GM23338 (cell line): ENCODE results near the gene ANO4.

Experiments used
- CREB1 ChIP-seq: fragments of 250-450 bp; sonication (Bioruptor Pico); IDR thresholded peaks from 2 replicates; pipeline ENCODE4 v1.5.0; 2020; ENCODE audit warnings: low read depth, mild to moderate bottlenecking, moderate library complexity
- CTCF ChIP-seq, 2 experiments: fragments of 200-600 bp in 1 of 2; sonication (generic) in 1 of 2; conservative IDR thresholded peaks; 2 replicates each; pipeline versions ENCODE4 v1.5.1 to v1.6.1; 2016 to 2017; ENCODE audit warnings: antibody characterized with exemption in 2 of 2, low read depth in 2 of 2, mild to moderate bottlenecking in 2 of 2, moderate library complexity in 1 of 2
- EZH2 ChIP-seq: fragments of 200-600 bp; sonication (generic); IDR thresholded peaks from one replicate; pipeline ENCODE4 v1.8.0; 2017; ENCODE audit warnings: antibody characterized with exemption, mild to moderate bottlenecking, low read depth; ENCODE audit not compliant: unreplicated experiment
- EZH2phosphoT487 ChIP-seq: fragments of 200-600 bp; sonication (generic); IDR thresholded peaks from one replicate; pipeline ENCODE4 v1.8.1; 2018; ENCODE audit warnings: antibody characterized with exemption; ENCODE audit not compliant: unreplicated experiment
- JUNB ChIP-seq: IDR thresholded peaks from one replicate; pipeline ENCODE4 v1.6.1; 2016; ENCODE audit warnings: antibody characterized with exemption; ENCODE audit not compliant: unreplicated experiment
- NANOG ChIP-seq: IDR thresholded peaks from 2 replicates; pipeline ENCODE4 v1.6.1; 2016; ENCODE audit warnings: antibody characterized with exemption, borderline replicate concordance
- POLR2AphosphoS5 ChIP-seq: IDR thresholded peaks from 2 replicates; pipeline ENCODE4 v1.6.1; 2016; ENCODE audit warnings: antibody characterized with exemption, low read depth
- ZNF114 ChIP-seq: fragments of 250-450 bp; sonication (Bioruptor Pico); IDR thresholded peaks from 2 replicates; pipeline ENCODE4 v1.5.0; 2020; ENCODE audit warnings: mild to moderate bottlenecking, moderate library complexity
- TF ChIP-seq, protein P1 (sequence below): IDR thresholded peaks from one replicate; pipeline ENCODE4 v1.6.1; 2018; ENCODE audit warnings: antibody characterized with exemption; ENCODE audit not compliant: unreplicated experiment

DNA sequence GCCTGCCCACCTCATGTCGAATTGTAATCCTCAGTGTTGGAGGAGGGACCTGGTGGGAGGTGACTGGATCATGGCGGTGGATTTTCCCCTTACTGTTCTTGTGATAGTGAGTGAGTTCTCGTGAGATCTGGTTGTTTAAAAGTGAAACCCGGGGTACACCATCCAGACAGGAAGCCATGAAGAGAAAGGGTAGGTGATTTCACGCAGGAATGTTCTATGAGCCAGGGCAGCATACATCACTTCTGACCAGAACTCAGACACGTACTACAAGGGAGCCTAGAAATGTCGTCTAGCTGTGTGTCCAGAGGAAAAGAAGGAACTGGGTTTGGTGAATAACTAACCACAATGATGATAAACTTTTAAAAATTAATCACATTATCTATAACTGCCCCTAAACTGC is 80.6 kb downstream of the ANO4 start:
- no peak for TF ChIP-seq CTCF (conservative IDR thresholded peaks at IDR 0.05; ENCODE audit: low read depth in 2 of 2)
- no peak for TF ChIP-seq EZH2
- no peak for TF ChIP-seq EZH2phosphoT487
- no peak for TF ChIP-seq POLR2AphosphoS5
- TF ChIP-seq NANOG: no peak
- no peak for TF ChIP-seq ZNF114 (CRISPR knock-in tag)
- TF ChIP-seq, protein P1, sequence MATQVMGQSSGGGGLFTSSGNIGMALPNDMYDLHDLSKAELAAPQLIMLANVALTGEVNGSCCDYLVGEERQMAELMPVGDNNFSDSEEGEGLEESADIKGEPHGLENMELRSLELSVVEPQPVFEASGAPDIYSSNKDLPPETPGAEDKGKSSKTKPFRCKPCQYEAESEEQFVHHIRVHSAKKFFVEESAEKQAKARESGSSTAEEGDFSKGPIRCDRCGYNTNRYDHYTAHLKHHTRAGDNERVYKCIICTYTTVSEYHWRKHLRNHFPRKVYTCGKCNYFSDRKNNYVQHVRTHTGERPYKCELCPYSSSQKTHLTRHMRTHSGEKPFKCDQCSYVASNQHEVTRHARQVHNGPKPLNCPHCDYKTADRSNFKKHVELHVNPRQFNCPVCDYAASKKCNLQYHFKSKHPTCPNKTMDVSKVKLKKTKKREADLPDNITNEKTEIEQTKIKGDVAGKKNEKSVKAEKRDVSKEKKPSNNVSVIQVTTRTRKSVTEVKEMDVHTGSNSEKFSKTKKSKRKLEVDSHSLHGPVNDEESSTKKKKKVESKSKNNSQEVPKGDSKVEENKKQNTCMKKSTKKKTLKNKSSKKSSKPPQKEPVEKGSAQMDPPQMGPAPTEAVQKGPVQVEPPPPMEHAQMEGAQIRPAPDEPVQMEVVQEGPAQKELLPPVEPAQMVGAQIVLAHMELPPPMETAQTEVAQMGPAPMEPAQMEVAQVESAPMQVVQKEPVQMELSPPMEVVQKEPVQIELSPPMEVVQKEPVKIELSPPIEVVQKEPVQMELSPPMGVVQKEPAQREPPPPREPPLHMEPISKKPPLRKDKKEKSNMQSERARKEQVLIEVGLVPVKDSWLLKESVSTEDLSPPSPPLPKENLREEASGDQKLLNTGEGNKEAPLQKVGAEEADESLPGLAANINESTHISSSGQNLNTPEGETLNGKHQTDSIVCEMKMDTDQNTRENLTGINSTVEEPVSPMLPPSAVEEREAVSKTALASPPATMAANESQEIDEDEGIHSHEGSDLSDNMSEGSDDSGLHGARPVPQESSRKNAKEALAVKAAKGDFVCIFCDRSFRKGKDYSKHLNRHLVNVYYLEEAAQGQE: no peak
- TF ChIP-seq CREB1 (CRISPR knock-in tag): no peak
- no peak for TF ChIP-seq JUNB
